Right lobe of liver (tissue), 6 donors: Measurements from ENCODE around the gene HOXD1. TPM values are rescaled to one million over a fixed set of nuclear protein-coding genes. Genes with fewer than 3 reads are reported as not detected.

Source experiments
- ATAC-seq, 4 donors: fragments of 200-7000 bp; cut with Tn5 transposase; one replicate each; pipeline ENCODE4 v1.9.1; 2020; ENCODE audit warnings: mild to moderate bottlenecking in 4 of 4, moderate library complexity in 4 of 4
- DNase-seq, 3 donors: peaks; one replicate each; pipeline ENCODE4 v3.0.0-alpha.2; 2020
- H3K27ac ChIP-seq, 3 donors: fragments of 200-600 bp; one replicate each; pipeline ENCODE4 v1.8.0; 2022
- H3K27me3 ChIP-seq, 2 donors: fragments of 200-600 bp; one replicate each; pipeline ENCODE4 v1.8.0; 2022
- H3K36me3 ChIP-seq, 4 donors: fragments of 200-600 bp; sonication (generic) in 1 of 4; one replicate each; pipeline versions ENCODE4 v1.5.1 to v1.8.0; 2017 to 2022; ENCODE audit warnings: control low read depth in 1 of 4
- H3K4me1 ChIP-seq, 4 donors: fragments of 200-600 bp; sonication (generic) in 1 of 4; one replicate each; pipeline versions ENCODE4 v1.5.1 to v1.8.0; 2017 to 2022; ENCODE audit warnings: control low read depth in 1 of 4
- H3K4me3 ChIP-seq, 3 donors: fragments of 200-600 bp; one replicate each; pipeline ENCODE4 v1.8.0; 2022
- H3K9me3 ChIP-seq, 4 donors: fragments of 200-600 bp; sonication (generic) in 1 of 4; one replicate each; pipeline versions ENCODE4 v1.5.1 to v1.8.0; 2017 to 2022; ENCODE audit warnings: control low read depth in 1 of 4
- POLR2A ChIP-seq: fragments of 450-650 bp; IDR thresholded peaks from one replicate; pipeline ENCODE4 v1.6.1; 2017; ENCODE audit warnings: antibody characterized with exemption, mild to moderate bottlenecking
- WGBS: methylation state at CpG from one replicate; pipeline ENCODE4 v1.1.6; 2018; ENCODE audit warnings: low coverage, low lambda C conversion rate; ENCODE audit not compliant: insufficient coverage; ENCODE audit errors: missing lambda C conversion rate; 5-methylcytosine and 5-hydroxymethylcytosine counted together
- intact Hi-C, 2 donors: fragments of 100-400 bp; cut with DNase I; formaldehyde crosslinking; loops; one replicate each; pipeline versions ENCODE4 v1.11.2 to v1.14.1; 2022
- total RNA-seq, 6 experiments: library from RNA; depleted of rRNA in 2 of 6; stranded (reverse); fragments of >200 nt in 2 of 6; fragmentation: NEBNext Ultra II Directional in 3 of 6; extraction: Animal tissue kit (Norgen Biotek cat#: 25700) in 3 of 6; gene quantifications; one replicate each; pipeline versions ENCODE4 v1.1.0 to v1.2.4, GENCODE V29; 2016 to 2023
- TF ChIP-seq, protein P1 (sequence below), 4 donors: fragments of 200-600 bp in 3 of 4; fragments of 450-650 bp in 1 of 4; IDR thresholded peaks; one replicate each; pipeline versions ENCODE4 v1.5.1 to v1.8.0; 2016 to 2022; ENCODE audit warnings: antibody characterized with exemption in 4 of 4, mild to moderate bottlenecking in 2 of 4
- donor health status: DM: no; HTN: yes; CAD: no.
- donor health status: DM: no; HTN: no; CAD: no.
- donor health status: DM: no; HTN: no; CAD: no.
- donor health status: DM: no; HTN: yes; CAD: no.
- donor health status: DM: no; HTN: yes; CAD: no.

The HOXD1 gene
- total RNA-seq, 6 experiments from 2014 or later, result not detected

DNA sequence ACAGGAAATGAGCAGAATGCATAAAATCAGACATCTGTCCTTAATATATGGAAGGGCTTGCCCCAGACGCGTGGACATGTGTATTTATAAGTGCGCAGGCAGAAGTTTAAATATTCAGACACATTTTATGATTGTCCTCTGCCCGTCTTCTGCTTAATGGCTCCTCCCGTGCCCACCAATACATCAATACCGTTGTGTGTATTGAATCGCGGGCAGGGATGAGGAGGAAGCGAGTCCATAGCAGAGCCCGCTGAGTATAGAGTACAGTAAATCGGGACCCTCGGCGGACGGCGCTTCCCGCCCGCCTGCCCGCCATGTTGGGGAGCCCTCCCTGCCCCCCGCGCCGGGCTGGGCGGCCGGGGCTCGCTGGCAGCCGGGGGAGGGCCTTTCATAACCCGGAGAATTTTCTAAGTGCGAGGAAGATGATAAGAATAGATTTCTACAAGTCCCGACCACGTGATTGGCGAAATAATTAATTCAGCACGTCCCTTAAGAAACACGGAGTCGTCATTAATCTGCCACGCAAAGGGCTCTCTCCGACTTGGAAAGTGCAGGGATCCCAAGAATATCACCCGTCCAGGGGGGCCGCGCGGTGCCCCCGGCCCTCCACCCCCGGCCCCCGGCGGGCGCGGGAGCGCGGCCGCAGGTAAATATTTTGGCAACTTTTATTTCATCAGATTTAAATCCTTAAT is 31.5 kb upstream of the HOXD1 start, which contains the start of gene HOXD3:
TSS of gene HOXD3 (plus strand) at position 501 of the 692 bp plus-strand sequence. CDS start 11,808 bp downstream, outside the sequence.
- peaks cover 0 to 67% of the 10 kb centered on the region in 2 donors for H3K27me3 ChIP-seq
- H3K9me3 ChIP-seq, result no peaks in the 10 kb centered on the region
- intact Hi-C loops, result no loop called here
- DNase-seq (no peak), ATAC-seq (no peak)
- no peak within 1 kb of the TSS for H3K4me3 ChIP-seq
- no peaks in the 10 kb centered on the region for H3K36me3 ChIP-seq
- H3K27ac ChIP-seq, result no peak within 1 kb of the TSS
- peaks cover 0 to 20% (median 0%) of the 10 kb centered on the region in 4 donors for H3K4me1 ChIP-seq
- TF ChIP-seq, protein P1, sequence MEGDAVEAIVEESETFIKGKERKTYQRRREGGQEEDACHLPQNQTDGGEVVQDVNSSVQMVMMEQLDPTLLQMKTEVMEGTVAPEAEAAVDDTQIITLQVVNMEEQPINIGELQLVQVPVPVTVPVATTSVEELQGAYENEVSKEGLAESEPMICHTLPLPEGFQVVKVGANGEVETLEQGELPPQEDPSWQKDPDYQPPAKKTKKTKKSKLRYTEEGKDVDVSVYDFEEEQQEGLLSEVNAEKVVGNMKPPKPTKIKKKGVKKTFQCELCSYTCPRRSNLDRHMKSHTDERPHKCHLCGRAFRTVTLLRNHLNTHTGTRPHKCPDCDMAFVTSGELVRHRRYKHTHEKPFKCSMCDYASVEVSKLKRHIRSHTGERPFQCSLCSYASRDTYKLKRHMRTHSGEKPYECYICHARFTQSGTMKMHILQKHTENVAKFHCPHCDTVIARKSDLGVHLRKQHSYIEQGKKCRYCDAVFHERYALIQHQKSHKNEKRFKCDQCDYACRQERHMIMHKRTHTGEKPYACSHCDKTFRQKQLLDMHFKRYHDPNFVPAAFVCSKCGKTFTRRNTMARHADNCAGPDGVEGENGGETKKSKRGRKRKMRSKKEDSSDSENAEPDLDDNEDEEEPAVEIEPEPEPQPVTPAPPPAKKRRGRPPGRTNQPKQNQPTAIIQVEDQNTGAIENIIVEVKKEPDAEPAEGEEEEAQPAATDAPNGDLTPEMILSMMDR (IDR thresholded peaks at IDR 0.05), result no peak
- TF ChIP-seq POLR2A, result no peak
- 6% methylated on average over 46 of the region's 48 CpGs for WGBS

DNA sequence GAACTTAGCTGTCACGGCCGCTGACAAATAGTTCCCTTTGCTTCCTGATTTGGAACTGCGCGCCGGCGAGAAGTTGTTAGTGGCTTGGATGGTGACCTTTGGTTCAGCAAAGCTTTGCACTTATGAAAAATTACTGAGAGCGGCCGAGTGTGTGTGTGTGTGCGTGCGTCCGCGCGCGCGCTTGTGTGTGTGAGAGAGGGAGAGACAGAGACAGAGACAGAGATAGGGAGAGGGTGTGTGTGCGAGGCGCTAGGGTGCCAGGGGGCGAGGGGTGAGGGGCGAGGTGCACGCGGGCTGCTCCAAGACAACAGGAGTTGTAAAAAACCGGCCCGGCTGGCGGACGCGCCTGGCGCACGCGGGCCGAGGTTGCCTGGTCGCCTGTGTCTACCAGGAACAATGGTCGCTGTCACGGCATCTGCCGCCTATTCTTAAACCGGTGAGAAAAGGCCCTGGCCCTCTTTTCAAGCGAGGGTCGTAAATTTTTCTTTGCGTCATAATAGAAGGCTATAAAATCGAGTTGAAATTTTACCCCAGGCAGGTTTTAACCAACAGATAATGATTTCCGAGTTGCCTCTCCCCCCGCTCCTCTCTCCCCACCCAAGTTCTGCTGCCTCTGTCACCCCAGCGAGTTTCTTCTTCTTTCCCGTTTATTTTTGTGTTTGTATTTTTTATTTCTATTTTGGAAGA is 30.8 kb upstream of the HOXD1 start:
- H3K9me3 ChIP-seq, result no peaks in the 10 kb centered on the region
- H3K27ac ChIP-seq, result no peak overlapping the region
- WGBS, result 3% methylated on average over 43 of the region's 43 CpGs
- H3K4me3 ChIP-seq, result no peak overlapping the region
- H3K36me3 ChIP-seq, result no peaks in the 10 kb centered on the region
- ATAC-seq (no peak), DNase-seq (no peak)
- intact Hi-C loops, result no loop called here
- H3K4me1 ChIP-seq, result peaks cover 0 to 20% (median 0%) of the 10 kb centered on the region in 4 donors
- H3K27me3 ChIP-seq, result peaks cover 0 to 70% of the 10 kb centered on the region in 2 donors
- no peak for TF ChIP-seq POLR2A
- TF ChIP-seq, protein P1 (IDR thresholded peaks at IDR 0.05), result no peak

DNA sequence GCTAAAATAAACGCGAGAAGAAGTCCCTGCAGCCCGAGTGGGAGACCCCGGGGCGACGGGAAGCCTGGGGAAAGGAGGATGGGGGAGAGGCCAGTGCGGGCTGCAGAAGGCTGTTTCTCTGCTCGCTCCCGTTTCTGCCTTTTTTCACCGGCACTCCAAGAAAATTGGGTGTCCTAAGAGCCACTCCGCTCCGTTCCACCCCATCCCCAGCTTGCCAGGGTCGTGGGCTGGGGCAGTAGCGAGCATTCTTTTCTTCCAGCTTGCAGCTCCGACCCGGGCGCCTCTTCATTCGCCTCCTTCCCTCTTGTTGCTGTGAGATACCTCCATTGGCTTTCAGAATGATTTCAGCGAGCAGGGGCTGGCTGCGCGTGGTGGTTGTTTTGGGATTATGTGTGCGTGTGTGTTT is 30.3 kb upstream of the HOXD1 start:
- WGBS, result 6% methylated on average over 21 of the region's 22 CpGs
- peaks cover 0 to 20% (median 0%) of the 10 kb centered on the region in 4 donors for H3K4me1 ChIP-seq
- DNase-seq (no peak), ATAC-seq (no peak)
- no peak overlapping the region for H3K4me3 ChIP-seq
- peaks cover 0 to 70% of the 10 kb centered on the region in 2 donors for H3K27me3 ChIP-seq
- no peaks in the 10 kb centered on the region for H3K9me3 ChIP-seq
- H3K27ac ChIP-seq, result no peak overlapping the region
- H3K36me3 ChIP-seq, result no peaks in the 10 kb centered on the region
- TF ChIP-seq POLR2A, result no peak
- TF ChIP-seq, protein P1 (IDR thresholded peaks at IDR 0.05), result no peak
- intact Hi-C loops, result no loop called here

DNA sequence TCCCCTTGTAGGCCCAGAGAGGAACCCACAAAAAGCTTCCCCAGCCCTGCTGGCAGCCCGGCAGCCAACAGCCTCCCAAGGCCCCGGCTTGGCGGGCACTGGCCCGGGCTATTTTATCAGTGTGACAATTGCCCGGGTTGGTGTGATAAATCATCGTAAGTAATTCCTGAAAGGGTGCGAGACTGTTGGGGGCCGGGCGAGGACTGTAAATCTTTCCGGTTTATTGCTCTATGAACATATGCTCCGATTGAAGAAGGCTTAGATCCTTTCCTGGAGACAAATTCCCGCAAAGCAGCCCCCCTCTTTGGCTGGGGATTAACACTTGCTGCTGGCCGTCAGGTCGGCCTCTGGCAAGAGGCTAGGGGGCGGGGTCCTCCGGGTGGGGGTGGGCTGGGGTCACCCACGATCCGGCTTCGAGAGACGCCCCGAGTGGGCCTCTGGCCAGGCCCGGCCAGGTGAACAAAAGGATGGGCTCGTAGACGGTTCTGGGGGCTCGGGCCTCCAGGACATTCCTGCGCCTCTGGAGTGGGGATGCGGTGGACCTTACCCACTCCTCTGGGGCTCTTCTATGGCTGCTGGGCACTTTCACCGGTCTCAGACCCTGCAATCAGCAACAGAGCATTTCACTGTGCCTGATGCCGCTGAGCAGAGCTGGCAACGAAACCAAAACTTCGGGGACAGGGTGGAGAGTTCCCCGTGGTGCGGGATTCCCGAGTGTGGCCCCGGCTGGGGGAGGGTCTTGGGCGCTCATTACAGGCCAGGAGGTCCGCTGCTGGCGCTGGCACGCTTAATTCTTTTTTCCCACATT is 29.4 kb upstream of the HOXD1 start:
- no peak for DNase-seq
- peaks cover 0 to 20% (median 0%) of the 10 kb centered on the region in 4 donors for H3K4me1 ChIP-seq
- ATAC-seq, result no peak
- H3K36me3 ChIP-seq, result no peaks in the 10 kb centered on the region
- H3K27ac ChIP-seq, result no peak overlapping the region
- H3K4me3 ChIP-seq, result no peak overlapping the region
- intact Hi-C loops, result no loop called here
- WGBS, result 3% methylated on average over 22 of the region's 39 CpGs
- TF ChIP-seq, protein P1 (IDR thresholded peaks at IDR 0.05), result no peak
- TF ChIP-seq POLR2A, result no peak
- no peaks in the 10 kb centered on the region for H3K9me3 ChIP-seq
- H3K27me3 ChIP-seq, result peaks cover 0 to 70% of the 10 kb centered on the region in 2 donors
